GM21576 (cell line): Measurements from ENCODE around the gene NACC2.

Experiments used
- ATAC-seq: cut with Tn5 transposase; IDR thresholded peaks from one replicate; pipeline ENCODE4 v1.9.1; 2021; ENCODE audit warnings: mild to moderate bottlenecking, moderate library complexity; ENCODE audit not compliant: unreplicated experiment

Gene NACC2

GRCh38 chr9:136093346-136093986 is 1.6 kb downstream of the NACC2 start:
- no peak for ATAC-seq

GRCh38 chr9:136092741-136093140 is 2.3 kb downstream of the NACC2 start:
- ATAC-seq = no peak

GRCh38 chr9:136092353-136092650 is 2.8 kb downstream of the NACC2 start:
- ATAC-seq = no peak

- ATAC-seq = no peak
Measured at GRCh38 chr9:136091582-136092352, 3.3 kb downstream of the NACC2 start.

- no peak for ATAC-seq
Measured at GRCh38 chr9:136090768-136091581, 4.1 kb downstream of the NACC2 start.

- no peak for ATAC-seq
Measured at GRCh38 chr9:136090056-136090735, 4.9 kb downstream of the NACC2 start.

GRCh38 chr9:136089697-136090045 is 5.4 kb downstream of the NACC2 start:
- ATAC-seq = no peak

- no peak for ATAC-seq
Measured at GRCh38 chr9:136088939-136089696, 6.0 kb downstream of the NACC2 start.

GRCh38 chr9:136088481-136088938 is 6.6 kb downstream of the NACC2 start:
- ATAC-seq = no peak

GRCh38 chr9:136087741-136088480 is 7.2 kb downstream of the NACC2 start:
- no peak for ATAC-seq

GRCh38 chr9:136086951-136087740 is 7.9 kb downstream of the NACC2 start:
- ATAC-seq = no peak

GRCh38 chr9:136086213-136086881 is 8.7 kb downstream of the NACC2 start:
- ATAC-seq = no peak

- no peak for ATAC-seq
Measured at GRCh38 chr9:136085815-136086212, 9.3 kb downstream of the NACC2 start.

- no peak for ATAC-seq
Measured at GRCh38 chr9:136084063-136084944, 10.8 kb downstream of the NACC2 start.

- no peak for ATAC-seq
Measured at GRCh38 chr9:136083558-136084062, 11.5 kb downstream of the NACC2 start.

- ATAC-seq = no peak
Measured at GRCh38 chr9:136082496-136083361, 12.4 kb downstream of the NACC2 start.
